ENCODE results near the gene CPLX4.

CPLX4 gene

GRCh38 chr18:59318460-59319050, at the start of gene CPLX4:
CPLX4 (minus strand) TSS chr18:59318649; CDS start chr18:59318462, 187 bp downstream.
- DNase-seq, result no peak

DNA sequence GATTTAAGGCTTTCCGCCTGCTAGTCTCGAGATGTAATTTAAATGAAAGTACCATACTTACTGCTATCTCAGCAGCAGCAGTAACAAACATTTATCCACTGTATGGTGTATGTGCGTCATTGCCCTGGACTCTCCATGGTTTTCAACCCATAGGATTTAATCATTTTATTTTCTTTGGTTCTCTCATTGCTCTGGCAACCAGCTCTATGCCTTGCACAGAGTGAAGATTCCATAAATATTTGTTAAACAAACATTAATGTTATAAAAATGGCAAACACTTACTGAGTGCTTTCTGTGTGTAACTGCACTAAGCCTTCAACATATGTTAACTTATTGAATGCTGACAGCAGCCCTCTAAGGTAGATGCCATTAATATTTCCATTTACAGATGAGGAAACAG, 41.9 kb upstream of the CPLX4 start:
- no peak for DNase-seq

- no peak for DNase-seq
Measured at GRCh38 chr18:59359576-59359952, 41.1 kb upstream of the CPLX4 start.

DNA sequence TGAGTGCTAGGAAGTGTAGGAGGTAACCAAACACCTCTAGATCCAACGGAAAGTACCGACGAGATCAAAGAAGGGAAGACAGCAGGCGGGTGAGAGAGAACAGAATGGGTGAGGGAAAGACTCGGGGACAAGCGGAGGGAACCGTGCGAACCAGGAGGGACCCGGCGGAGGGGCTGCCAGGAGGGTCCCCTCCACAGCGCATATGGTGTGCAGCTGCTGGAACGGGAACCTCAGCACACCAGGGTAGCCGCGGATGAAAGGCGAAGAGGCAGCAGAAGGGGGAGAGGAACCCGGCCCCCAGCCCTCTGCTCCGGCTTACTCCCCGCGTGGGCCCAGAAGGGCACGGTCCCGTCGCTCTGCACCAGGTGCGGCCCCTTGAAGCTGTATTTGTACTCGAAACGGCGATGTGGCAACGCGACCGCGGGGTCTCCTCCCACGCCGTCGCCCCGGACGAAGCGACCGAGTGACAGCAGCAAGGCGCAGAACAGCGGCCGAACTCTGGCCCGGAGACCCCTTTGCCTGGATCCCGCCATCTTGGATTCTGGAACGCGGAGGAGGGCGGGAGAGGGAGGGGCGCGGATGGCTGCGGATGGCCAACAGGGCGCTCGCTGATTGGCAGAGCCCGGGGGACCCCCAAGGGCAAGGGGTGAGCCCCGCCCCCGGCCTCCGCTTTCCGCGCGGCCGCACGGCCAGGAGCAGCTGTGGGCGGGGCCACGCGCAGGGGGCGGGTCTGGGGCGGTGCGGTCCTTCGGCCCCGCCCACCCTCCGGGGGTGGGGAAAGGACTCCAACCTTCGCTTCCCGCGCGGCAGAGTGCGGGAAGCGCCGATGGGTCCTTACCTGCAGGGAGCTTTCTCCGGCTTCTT, 40.5 kb upstream of the CPLX4 start, which contains the start of gene LMAN1:
LMAN1 (minus strand) TSS at position 554 of the 864 bp plus-strand sequence; CDS start at position 533, 21 bp downstream.
- DNase-seq, result peak; percentile 87 to 95

DNA sequence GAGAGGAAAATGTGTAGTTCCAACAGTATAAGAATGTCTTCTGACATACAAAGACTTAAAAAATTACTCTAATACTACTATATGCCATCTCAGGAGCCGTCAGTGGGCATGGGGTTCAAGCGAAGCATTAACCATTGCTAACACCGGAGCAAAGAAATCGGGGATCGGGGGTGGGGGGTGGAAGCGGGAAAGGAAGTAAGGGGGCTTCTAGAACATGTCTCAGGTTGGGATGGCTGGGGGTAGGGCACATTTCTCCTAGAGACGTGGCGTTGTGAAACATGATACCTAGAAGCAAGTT, 39.9 kb upstream of the CPLX4 start:
- DNase-seq, result no peak

- DNase-seq, result peak; percentile 11 to 12
Measured at GRCh38 chr18:59357928-59358327, 39.5 kb upstream of the CPLX4 start.

DNA sequence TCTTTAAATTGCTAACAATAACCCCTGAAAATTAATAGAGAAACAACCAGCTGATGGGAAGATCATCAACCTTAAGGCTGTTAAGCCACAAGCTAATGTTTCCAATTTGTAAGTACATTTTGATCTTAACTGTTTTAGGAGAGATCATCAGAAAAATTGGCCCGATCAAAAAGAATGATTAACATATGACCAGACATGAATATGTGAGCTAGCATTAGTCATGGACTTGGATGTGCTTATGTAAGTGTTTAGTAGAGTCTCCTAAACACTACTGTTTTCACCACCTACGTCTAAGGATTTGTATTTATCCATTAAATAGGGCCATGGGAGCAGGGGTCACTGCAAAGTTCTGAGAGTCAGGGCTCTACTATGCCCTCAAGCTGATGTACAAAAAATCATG, 36.3 kb upstream of the CPLX4 start:
- DNase-seq, result no peak

DNA sequence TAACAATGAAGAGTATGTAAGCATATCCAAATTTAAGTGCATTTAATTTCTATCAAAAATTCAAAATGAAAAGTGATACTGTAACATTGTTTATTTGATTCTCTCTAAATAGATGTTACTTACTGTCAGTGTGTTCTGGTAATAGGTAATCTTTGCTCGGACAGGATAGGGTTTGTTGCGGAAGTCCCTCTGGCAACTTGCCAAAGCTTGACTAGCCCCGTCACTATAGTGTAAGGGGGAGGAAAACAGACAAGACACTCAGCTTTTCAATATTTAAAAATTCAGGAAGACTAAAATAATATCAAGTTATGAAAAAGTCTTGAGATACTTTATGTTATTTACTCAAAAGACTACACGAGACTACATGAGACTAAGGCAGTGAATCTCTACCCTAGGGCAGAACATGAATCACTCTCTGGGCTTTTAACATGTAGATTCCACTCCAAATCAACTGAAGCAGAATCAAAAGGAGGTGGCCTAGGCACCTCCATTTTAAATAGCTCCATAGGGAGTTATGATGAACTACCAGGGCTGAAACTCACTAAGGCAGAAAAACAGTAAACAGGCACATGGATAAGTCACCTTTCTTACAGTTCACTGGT, 34.7 kb upstream of the CPLX4 start:
- DNase-seq, result no peak

DNA sequence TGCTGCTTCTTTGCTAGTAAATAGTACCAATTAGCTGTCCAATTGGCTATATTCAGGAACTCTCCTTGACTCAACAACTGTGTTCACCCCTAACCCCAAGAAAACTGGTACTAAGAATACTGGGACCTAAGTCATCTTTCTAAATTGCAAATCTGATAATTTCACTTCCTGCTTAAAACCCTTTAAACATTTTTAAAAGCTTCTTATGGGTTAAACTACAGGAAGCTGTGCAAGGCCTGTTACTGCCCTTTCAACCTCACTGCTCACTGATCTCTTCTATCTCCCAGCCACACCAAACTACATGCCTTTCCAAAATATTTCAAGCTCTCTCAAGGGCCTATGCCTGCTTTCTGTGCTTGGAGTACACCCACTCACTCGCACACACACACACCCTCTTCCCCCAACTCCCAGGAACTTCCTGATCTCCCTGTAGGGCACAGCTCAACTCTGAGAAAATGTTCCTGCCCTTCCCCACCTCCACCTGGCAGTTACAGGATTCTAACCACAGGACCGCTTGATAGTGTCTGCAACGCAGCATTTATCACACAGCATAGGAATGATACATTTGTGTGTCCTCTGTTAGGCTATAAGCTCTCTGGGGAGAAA, 33.9 kb upstream of the CPLX4 start:
- peak in 1 of 2 donors; percentile 4 for DNase-seq

- no peak for DNase-seq
Measured at GRCh38 chr18:59345556-59345955, 27.1 kb upstream of the CPLX4 start.

DNA sequence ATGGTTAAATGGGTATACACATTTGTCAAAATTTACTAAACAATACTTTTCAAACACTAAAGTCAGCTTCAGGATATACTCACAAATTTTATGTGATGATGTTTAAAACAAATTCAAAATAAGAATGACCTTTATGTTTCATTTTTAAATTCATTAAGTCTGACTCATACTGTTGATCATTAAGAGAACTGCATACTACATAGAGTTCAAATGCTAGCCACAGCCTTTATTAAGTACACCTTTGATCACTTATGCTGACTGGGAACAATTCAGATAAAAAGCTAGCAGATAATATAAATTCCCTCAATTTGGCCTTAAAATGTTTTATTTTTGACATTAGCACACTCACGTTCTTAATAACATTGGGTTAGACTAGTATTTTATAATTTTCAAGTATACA, 26.5 kb upstream of the CPLX4 start:
- DNase-seq, result no peak

- no peak for DNase-seq
Measured at GRCh38 chr18:59343926-59344325, 25.5 kb upstream of the CPLX4 start.

DNA sequence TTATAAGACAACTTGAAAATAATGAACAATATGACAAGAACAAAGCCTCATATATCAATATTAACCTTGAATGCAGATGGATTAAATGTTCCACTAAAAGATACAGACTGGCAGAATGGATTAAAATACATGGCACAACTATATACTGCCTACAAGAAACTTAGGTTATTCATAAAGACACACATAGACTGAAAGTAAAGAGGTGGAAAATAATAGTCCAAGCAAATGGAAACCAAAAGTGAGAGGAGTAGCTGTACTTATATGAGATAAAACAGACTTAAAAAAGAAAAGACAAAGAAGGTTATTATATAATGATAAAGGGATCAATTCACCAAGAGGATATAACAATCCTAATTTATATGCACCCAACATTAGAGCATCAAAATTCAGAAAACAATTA, 22.4 kb upstream of the CPLX4 start:
- DNase-seq, result no peak

DNA sequence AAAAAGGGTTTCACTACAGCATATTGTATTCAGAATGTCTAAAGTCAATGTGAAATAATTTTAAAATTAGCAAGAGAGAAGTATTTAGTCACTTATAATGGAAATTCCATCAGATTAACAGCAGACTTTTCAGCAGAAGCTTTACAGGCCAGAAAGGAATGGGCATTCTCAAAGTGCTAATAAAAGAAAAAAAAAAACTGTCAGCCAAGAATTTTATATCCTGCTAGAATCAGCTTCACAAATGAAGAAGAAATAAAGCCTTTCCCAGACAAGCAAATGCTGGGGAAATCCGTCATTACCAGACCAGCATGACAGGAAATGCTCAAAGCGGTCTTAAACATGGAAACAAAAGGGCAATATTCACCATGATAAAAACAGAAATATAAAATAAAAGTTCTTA, 21.9 kb upstream of the CPLX4 start:
- no peak for DNase-seq

DNA sequence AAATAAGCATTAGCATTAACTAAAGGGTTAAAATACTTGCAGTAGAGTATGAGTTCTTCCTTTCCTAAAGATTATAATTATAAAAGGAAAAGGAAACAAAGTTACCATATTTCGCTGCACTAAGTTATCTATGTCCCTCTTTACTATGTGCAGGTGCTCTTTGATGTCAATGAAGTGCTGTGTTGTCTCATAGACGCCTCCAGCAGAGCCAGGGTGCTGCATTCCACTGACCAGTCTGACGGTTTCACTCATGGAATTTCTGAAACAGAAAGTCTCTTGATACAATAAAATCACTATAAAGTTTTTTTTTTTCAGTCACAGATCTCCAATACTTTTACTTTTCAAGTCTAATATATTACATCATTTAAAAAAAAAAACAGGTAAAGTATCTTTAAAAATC, 14.5 kb upstream of the CPLX4 start:
- no peak for DNase-seq

GRCh38 chr18:59328683-59329082, 10.2 kb upstream of the CPLX4 start:
- DNase-seq, result no peak

GRCh38 chr18:59325965-59326364, 7.5 kb upstream of the CPLX4 start:
- DNase-seq, result no peak

DNA sequence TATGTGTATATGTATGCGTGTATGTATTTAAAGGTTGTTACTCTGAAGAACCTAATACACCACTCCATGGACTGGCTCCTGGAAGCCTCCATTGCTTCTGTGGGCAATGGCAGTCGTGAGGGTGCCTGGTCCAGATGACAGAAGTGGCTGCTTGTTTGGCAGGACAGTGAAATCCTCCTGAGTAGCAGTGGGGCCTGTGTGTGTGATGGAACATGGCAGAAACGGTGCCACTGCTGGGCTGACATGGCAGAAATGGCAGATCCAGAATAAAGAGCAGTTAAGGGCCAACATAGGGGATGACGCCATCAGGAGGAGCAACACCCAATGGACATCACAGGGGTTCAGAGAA, 6.1 kb upstream of the CPLX4 start:
- DNase-seq, result no peak

DNA sequence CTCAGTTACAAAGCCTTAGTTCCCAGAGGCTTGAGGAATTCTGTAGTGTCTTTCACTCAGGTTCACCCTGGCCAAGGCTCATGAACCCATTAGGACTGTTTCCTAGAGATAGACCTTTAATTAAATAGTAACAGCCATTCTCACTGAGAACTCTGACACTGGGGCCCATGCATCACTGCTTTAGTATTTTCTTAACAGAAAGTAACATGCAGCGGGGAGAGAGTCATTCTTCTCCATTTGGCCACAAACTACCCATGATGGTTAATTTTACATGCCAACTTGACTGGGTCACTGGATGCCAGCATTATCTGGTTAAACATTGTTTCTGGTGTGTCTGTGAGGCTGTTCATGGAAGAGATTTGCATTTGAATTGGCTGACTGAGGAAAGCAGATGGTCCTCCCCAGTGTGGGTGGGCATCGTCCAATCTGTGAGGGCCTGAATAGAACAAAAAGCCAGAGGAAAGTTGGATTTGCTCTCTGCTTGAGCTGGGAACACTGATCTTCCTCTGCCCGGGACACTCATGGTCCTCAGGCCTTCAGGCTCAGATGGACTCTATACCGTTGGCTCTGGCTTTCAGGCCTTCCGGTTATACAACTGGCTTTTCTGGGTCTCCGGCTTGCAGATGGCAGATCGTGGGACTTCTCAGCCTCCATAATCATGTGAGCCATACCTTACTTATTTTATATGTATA, 5.6 kb upstream of the CPLX4 start:
- DNase-seq, result no peak

- no peak for DNase-seq
Measured at GRCh38 chr18:59311631-59312030, 6.8 kb downstream of the CPLX4 start.

DNA sequence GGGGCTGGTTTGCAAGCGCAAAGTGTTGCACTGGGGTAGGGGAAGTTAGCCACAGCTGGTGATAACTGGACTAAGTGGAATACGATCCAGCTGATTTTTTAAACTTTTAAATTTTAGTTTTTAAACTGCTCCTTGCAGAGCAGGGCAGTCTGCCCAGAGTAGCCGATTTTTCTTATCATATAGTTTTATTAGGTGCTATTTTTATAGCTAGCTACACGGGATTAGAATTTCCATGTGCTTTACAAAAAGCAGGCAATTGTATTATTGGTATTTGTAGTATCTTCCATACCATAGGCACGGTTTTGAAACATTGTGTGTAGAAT, 9.6 kb downstream of the CPLX4 start:
- no peak for DNase-seq

DNA sequence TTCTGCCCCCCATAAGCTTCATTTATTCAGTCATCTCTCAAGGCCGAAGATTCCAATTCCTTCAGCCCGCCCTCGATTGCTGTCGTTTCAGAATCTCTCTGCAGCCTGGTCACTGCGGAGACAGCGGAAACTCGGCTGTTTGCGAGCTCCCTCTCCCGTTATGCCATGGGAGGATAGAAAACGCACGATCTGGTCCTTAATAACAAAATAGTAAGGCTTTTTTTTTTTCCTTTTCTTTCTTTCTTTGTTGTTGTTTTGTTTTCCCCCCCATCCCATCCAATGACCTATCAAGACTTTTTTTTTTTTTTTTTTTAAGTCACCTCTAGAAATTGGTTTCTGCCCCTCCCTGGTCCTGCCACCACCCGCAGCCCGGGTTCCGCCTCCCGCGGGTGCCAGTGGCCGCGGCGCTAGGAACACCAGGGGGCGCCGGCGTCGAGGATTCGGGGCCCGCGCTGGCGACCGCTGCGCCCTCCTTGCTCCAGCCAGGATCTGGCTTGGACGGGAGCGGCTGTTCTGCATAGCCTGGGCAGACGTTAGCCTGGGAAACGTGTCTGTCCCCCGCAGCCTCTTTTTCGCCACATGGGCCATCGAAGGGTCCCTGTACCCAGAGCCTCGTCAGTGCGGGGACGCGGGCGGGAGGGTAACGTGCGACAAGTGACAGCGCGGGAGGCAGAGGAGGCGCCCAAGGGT, 10.1 kb downstream of the CPLX4 start:
- peak; percentile 43 to 81 for DNase-seq

DNA sequence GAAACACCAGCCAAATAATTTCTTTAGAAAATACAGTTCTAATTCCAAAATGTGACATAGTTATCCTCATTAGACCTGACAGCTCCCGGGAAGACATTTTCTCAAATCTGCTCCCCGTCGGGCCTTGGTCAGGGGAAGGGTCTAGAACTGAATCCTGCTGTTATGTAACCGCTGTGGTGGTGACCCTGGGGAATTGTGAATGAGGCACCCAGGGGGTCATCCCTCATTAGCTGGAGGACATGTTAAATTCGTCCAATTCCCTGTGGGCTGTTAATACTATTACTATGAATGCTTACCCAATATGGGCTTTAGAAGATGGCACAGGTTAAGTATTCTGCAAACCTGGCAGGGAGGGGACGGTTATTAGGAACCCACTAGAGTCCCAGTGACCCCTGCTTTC, 11.8 kb downstream of the CPLX4 start:
- no peak for DNase-seq
